Left ventricle myocardium superior (tissue), 1 donor: ENCODE results near the gene SLC41A2. TPM values are rescaled to one million over a fixed set of nuclear protein-coding genes. Genes with fewer than 3 reads are reported as not detected.
"Not testable (repeated sequence)": the region's sequence is repeated elsewhere in the genome, so short reads cannot be mapped to it uniquely, and the experiment has no call there.

Source experiments
- ATAC-seq: fragments of 200-7000 bp; cut with Tn5 transposase; one replicate; pipeline ENCODE4 v1.9.1; 2020; ENCODE audit warnings: mild to moderate bottlenecking, moderate library complexity
- DNase-seq: peaks from one replicate; pipeline ENCODE4 v3.0.0-alpha.2; 2020
- intact Hi-C: fragments of 100-400 bp; cut with micrococcal nuclease; formaldehyde crosslinking; loops from one replicate; pipeline ENCODE4 v1.11.0; 2022
- long read RNA-seq: library from polyadenylated mRNA; unstranded; transcript quantifications from one replicate; pipeline ENCODE4 v2.0.0, GENCODE V29; 2021
- total RNA-seq: library from RNA; stranded (reverse); fragmentation: NEBNext Ultra II Directional; extraction: Animal tissue kit (Norgen Biotek cat#: 25700); gene quantifications from one replicate; pipeline ENCODE4 v1.2.1, GENCODE V29; 2021
- donor health status: DM: no; HTN: yes; CAD: no; lungs with severe emphysema.

SLC41A2 gene, protein sequence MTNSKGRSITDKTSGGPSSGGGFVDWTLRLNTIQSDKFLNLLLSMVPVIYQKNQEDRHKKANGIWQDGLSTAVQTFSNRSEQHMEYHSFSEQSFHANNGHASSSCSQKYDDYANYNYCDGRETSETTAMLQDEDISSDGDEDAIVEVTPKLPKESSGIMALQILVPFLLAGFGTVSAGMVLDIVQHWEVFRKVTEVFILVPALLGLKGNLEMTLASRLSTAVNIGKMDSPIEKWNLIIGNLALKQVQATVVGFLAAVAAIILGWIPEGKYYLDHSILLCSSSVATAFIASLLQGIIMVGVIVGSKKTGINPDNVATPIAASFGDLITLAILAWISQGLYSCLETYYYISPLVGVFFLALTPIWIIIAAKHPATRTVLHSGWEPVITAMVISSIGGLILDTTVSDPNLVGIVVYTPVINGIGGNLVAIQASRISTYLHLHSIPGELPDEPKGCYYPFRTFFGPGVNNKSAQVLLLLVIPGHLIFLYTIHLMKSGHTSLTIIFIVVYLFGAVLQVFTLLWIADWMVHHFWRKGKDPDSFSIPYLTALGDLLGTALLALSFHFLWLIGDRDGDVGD
- total RNA-seq = 2.6 TPM
- long read RNA-seq = 0 reads

DNA sequence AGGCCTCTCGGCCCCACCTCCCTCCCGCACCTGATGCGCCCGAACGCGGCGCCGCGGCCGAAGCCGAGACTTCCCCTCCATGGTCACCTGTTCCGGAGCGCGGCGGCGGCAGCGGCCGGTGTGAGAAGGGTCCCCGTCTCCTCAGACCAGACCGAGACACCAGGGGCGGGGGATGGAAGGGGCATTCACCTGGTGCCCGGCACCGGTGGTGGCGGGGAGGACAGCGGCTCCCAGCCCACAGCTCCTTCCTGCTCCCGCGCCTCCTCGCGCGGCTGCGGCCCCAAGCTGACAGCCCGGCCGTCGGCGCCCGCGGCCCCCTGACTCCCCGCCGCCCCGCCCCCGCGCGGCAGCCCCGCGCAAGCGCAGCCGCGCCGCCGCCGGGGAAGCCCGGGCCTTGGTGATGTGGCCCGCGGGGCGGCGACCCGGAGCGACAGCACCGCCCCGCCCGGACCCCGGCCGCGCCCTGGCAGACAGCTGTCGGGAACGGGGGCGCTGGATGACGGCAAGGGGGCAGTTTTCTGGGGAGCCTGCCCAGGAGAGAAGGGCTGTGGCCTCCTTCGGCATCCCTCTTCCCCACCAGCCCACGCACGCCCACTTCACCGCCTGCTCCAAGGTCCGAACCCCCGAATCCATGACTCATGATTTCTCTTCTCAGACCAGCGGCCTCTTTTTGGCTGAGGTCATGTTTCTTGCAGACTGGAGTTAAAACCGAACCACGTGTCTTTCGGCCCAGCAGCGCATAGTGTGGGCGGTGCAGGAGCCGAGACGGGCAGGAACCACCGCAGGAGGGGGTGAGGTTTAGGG, at the start of gene SLC41A2:
SLC41A2 (minus strand) TSS at position 290 of the 804 bp plus-strand sequence. CDS start 29,763 bp downstream, outside the sequence.
- DNase-seq (peak; percentile 84), ATAC-seq (peak; percentile 94)
- intact Hi-C loops = no loop called here

DNA sequence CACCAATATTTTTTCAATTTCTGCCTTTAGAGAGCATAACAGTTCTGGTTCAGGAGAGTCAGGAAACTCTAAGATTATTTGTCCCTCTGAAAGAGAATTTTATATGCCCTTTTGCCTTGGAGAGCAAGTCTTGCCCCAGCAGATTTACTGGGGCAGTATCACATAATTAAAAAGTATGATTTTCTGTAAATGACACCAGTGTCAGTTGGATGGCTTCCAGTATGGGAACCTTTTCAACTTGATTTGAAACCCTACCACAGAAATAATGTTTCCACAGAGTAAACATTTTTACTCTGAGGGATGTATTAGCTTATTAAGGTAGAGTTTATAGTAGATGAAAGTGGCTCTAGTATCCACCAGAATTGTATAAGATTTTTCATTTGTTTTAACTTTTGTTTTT, 43.4 kb upstream of the SLC41A2 start:
- no peak for ATAC-seq
- DNase-seq = no peak
- intact Hi-C loops = no loop called here

DNA sequence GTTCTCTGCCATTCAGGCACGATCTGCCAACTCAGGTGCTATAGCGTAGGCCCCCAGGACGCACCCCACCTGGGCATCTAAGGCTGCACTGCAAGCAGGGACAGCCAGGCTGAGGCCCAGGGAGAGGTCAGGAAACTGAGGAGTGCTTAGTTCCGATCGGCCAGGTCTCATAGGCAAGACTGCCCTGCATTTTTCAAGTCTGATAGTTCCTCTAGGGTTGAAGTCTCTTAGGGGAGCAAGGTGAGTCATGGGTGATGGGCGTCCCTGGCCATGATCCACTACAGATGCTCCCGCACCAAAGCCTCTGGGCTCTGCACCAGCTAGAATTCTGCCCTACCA, 41.2 kb upstream of the SLC41A2 start:
- DNase-seq = no peak
- no peak for ATAC-seq
- intact Hi-C loops = no loop called here

DNA sequence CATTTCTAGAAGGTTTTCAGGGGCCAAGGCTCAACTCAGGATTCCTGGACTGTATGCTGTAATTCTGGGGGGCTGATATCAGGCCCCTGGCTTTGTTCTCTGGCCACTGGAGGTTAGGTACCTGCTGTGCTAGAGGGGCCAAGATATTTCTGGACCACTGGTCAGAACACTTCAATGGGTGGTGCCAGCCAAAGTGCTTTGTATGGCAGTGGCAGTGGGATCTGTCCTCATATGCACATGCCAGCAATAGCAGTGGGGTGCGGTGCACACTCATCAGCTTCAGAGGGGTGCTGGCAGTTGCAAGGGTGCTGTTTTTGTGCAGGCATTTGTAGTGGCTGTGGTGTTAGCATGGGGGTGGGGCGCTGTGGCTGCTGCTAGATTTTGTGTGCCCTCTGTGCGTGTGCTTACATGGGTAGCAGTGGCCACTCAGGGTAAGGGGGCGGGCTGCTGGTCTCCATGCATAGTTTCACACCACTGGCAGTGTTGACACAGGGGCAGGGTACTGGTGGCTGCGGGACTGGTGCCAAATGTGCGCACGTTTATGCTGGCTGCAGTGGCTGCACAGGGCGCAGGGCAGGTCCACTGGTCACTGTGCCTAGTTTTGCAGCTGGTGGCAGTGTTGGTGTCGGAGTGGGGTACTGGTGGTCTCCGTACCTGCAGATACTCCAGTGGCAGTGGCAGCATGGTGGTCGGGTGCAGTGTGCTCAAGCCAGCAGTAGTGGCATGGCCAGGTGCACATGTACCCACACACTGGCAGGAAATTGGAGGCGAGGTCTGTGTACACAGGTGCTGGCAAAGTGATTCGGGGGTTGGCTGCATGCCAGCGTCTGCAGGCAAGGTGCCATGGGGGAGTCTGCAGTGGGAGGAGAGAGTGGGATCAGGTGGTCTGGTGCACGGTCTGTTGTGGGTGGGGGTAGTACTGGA, 40.6 kb upstream of the SLC41A2 start:
- ATAC-seq (peak; percentile 79), DNase-seq (peak; percentile 33)
- intact Hi-C loops = no loop called here

DNA sequence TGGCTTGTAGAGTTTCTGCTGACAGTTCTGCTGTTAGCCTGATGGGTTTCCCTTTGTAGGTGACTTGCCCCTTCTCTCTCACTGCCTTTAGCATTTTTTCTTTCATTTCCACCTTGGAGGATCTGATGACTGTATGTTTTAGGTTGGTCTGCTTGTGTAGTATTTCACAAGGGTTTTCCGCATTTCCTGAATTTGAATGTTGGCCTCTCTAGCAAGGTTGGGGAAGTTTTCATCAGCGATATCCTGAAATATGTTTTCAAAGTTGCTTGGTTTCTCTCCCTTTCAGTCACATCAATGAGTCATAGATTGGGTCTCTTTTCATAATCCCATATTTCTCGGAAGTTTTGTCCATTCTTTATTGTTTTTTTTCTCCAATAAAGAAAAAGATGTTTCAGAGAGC, 39.5 kb upstream of the SLC41A2 start:
- DNase-seq = no peak
- ATAC-seq = no peak
- intact Hi-C loops = no loop called here

- ATAC-seq (no peak), DNase-seq (no peak)
- intact Hi-C loops = no loop called here
These were observed 36.2 kb upstream of the SLC41A2 start for GRCh38 chr12:104994336-104994735.

- DNase-seq (no peak), ATAC-seq (no peak)
- intact Hi-C loops = no loop called here
These were observed 33.6 kb upstream of the SLC41A2 start for GRCh38 chr12:104991565-104992128.

GRCh38 chr12:104990950-104991349, 32.9 kb upstream of the SLC41A2 start:
- DNase-seq (no peak), ATAC-seq (peak; percentile 71)
- intact Hi-C loops = no loop called here

DNA sequence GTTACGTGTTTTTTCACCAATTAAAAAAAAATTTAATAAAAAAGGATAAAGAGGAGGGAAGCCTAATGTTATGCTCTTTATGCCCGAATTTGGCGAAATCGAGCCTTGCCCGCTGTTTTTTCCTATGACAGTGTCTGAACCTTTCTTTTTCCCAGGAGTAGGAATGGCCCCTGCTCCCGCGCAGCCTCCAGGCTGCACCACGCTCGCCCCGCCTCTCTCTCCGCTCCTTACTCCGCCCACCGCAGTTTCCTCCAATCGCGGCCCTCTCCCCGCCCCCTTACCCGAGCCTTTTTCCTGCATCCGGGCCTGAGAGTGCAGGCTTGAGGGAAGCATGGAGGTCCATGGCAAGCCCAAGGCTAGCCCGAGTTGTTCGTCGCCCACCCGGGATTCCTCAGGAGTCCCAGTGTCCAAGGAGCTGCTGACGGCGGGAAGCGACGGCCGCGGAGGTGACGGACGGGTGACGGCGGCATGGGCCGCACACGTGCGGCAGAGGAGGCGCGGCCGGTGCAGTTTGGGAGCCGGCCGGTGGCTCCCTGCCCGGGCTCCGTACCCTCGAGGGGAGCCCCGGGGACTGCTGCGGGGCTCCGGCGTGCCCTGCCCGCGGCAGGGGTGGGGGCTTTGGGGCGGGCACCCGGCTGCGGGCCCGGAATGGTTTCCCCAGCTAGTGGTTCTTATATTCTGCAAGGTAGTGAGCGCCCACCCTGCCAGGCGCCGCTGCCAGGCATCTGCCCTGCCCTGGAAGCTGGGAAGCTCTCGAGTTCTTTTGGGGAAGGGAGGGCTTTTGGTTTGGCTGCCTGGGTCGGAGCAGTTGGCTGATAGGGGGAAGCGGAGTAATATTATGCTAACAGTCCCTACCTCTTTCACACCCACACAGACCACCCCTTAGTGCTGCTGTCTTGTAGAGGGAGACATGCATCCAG, 28.2 kb upstream of the SLC41A2 start, which contains the start of gene NOPCHAP1:
NOPCHAP1 (plus strand) TSS at position 295 of the 920 bp plus-strand sequence; CDS start at position 332, 37 bp downstream.
- DNase-seq = peak; percentile 94
- ATAC-seq = peak; percentile 100
- intact Hi-C loops = no loop called here

- intact Hi-C loops = no loop called here
- DNase-seq (no peak), ATAC-seq (no peak)
These were observed 27.1 kb upstream of the SLC41A2 start for GRCh38 chr12:104985206-104985605.

DNA sequence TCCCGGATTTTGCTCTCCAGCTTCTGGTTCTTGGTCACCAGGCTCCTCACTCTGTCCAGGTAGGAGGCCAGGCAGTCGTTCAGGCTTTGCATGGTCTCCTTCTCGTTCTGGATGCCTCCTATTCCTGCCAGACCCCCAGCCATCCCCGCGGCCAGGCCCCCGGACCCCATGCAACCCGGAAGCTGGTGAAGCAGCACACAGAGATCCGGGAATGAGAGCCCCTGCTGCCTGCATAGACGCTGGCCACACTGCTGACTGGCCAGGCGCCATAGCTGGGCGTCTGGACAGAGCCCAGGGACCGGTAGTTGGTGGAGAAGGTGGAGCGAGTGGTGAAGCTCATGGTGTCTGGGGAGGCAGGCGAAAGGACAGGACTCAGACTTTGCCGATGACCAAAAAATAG, 19.6 kb upstream of the SLC41A2 start:
- ATAC-seq, DNase-seq, intact Hi-C loops: not testable (repeated sequence)

DNA sequence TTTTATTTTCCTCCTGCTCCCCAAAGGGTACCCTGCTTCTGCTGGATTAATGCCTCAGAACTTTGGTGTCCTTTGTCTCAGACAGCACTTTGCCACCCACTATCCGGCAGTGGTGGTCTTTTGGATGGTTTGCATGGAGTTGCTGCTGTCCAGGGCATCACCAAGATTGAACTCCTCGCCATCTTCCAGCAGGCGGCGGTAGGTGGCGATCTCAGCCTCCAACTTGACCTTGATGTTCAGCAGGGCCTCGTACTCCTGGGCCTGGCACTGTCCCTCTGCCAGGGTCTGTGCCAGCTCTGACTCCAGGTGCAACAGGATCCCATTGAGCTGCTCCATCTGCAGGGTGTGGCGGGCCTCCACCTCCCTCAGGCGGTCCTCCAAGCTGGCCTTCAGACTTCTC, 18.6 kb upstream of the SLC41A2 start:
- intact Hi-C loops = no loop called here
- no peak for ATAC-seq
- no peak for DNase-seq

- intact Hi-C loops = no loop called here
- DNase-seq (no peak), ATAC-seq (no peak)
These were observed 17.7 kb upstream of the SLC41A2 start for GRCh38 chr12:104975587-104976343.

GRCh38 chr12:104974626-104975290, 16.7 kb upstream of the SLC41A2 start:
- intact Hi-C loops = no loop called here
- peak; percentile 38 for ATAC-seq
- DNase-seq = no peak

DNA sequence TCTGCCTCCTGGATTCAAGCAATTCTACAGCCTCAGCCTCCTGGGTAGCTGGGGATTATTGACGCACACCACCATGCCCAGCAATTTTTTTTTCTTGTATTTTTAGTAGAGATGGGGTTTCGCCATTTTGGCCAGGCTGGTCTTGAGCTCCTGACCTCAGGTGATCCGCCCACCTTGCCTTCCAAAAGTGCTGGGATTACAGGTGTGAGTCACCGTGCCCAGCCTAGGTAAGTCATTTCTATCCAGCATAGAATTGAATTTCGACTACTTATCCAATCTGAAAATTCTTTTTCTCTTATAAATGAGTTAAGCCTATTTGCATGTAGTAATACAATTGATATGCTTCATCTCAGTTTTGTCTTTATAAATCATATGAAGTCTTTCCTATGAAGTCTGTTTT, 15.2 kb upstream of the SLC41A2 start:
- DNase-seq (no peak), ATAC-seq (no peak)
- intact Hi-C loops = no loop called here

DNA sequence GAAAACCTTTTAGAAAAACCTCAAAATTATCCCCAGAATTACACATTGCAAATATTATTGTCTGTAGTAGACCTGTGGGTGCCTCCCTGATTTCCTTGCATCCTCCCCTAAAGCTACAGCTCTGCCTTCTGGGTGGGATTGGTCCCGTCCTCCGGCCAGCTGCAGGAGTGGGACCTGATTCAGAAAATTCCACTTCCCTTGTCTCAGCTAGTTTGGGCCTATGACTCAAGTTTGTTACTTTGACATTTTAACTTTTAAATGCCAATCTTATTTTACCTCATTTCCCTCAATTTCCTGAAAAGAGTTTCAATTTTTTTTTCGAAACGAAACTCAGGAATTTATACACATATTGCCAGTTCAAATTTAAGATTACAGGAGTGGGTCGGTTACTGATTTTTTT, 13.2 kb upstream of the SLC41A2 start:
- ATAC-seq = no peak
- intact Hi-C loops = no loop called here
- no peak for DNase-seq
